Trophoblast cell (in vitro differentiated cells and primary cell): ENCODE data around the gene LTBP4.

ENCODE experiments used
- DNase-seq, 2 donors: peaks; one replicate each; pipeline ENCODE4 v3.0.0-alpha.2; 2016
- H2AFZ ChIP-seq: 2 replicates; pipeline ENCODE4 v1.6.1; 2013; ENCODE audit warnings: low read length, moderate library complexity, mild to moderate bottlenecking; ENCODE audit not compliant: insufficient read depth, poor library complexity
- H2AK5ac ChIP-seq: 2 replicates; pipeline ENCODE4 v1.6.1; 2013; ENCODE audit warnings: mild to moderate bottlenecking, low read length
- H2BK120ac ChIP-seq: 2 replicates; pipeline ENCODE4 v1.6.1; 2013; ENCODE audit warnings: low read length, mild to moderate bottlenecking, moderate library complexity; ENCODE audit not compliant: insufficient read depth, poor library complexity
- H2BK12ac ChIP-seq: 2 replicates; pipeline ENCODE4 v1.6.1; 2013; ENCODE audit warnings: mild to moderate bottlenecking, low read length, moderate library complexity
- H2BK5ac ChIP-seq: 2 replicates; pipeline ENCODE4 v1.6.1; 2013; ENCODE audit warnings: low read length, low read depth, moderate library complexity, mild to moderate bottlenecking; ENCODE audit not compliant: poor library complexity
- H3K14ac ChIP-seq: 2 replicates; pipeline ENCODE4 v1.6.1; 2013; ENCODE audit warnings: mild to moderate bottlenecking, low read length
- H3K18ac ChIP-seq: 2 replicates; pipeline ENCODE4 v1.6.1; 2013; ENCODE audit warnings: mild to moderate bottlenecking, low read length
- H3K23ac ChIP-seq: 2 replicates; pipeline ENCODE4 v1.6.1; 2013; ENCODE audit warnings: low read length
- H3K27ac ChIP-seq: 2 replicates; pipeline ENCODE4 v1.5.1; 2013; ENCODE audit warnings: low read depth, mild to moderate bottlenecking, inconsistent platforms, low read length, moderate library complexity
- H3K27me3 ChIP-seq: 2 replicates; pipeline ENCODE4 v1.6.1; 2013; ENCODE audit warnings: inconsistent platforms, mild to moderate bottlenecking, low read length, moderate library complexity; ENCODE audit not compliant: insufficient read depth
- H3K36me3 ChIP-seq, 2 experiments: 1 replicate in 1 of 2; 2 replicates in 1 of 2; pipeline ENCODE4 v1.6.1; 2013; ENCODE audit warnings: low read length in 2 of 2, mild to moderate bottlenecking in 2 of 2, moderate library complexity in 1 of 2; ENCODE audit not compliant: insufficient read depth in 2 of 2, control insufficient read depth in 1 of 2
- H3K4ac ChIP-seq: 2 replicates; pipeline ENCODE4 v1.6.1; 2013; ENCODE audit warnings: low read depth, mild to moderate bottlenecking, low read length, moderate library complexity
- H3K4me1 ChIP-seq, 2 experiments: 1 replicate in 1 of 2; 2 replicates in 1 of 2; pipeline ENCODE4 v1.6.1; 2013; ENCODE audit warnings: low read length in 2 of 2, mild to moderate bottlenecking in 2 of 2, moderate library complexity in 1 of 2; ENCODE audit not compliant: insufficient read depth in 2 of 2, control insufficient read depth in 1 of 2
- H3K4me2 ChIP-seq: 2 replicates; pipeline ENCODE4 v1.6.1; 2013; ENCODE audit warnings: inconsistent platforms, mild to moderate bottlenecking, low read length, moderate library complexity
- H3K4me3 ChIP-seq: 2 replicates; pipeline ENCODE4 v1.5.1; 2013; ENCODE audit warnings: mild to moderate bottlenecking, low read depth, low read length, inconsistent platforms
- H3K79me1 ChIP-seq: one replicate; pipeline ENCODE4 v1.6.1; 2013; ENCODE audit warnings: low read length
- H3K79me2 ChIP-seq: 2 replicates; pipeline ENCODE4 v1.6.1; 2013; ENCODE audit warnings: low read length, mild to moderate bottlenecking; ENCODE audit not compliant: control insufficient read depth, insufficient read depth, poor library complexity
- H3K9ac ChIP-seq: 2 replicates; pipeline ENCODE4 v1.6.1; 2013; ENCODE audit warnings: mild to moderate bottlenecking, low read length
- H3K9me3 ChIP-seq: 2 replicates; pipeline ENCODE4 v1.6.1; 2013; ENCODE audit warnings: low read depth, mild to moderate bottlenecking, control low read depth, inconsistent platforms, low read length; ENCODE audit not compliant: insufficient read depth
- H4K12ac ChIP-seq: 2 replicates; pipeline ENCODE4 v1.6.1; 2013; ENCODE audit warnings: low read depth, mild to moderate bottlenecking, low read length, moderate library complexity
- H4K8ac ChIP-seq: 2 replicates; pipeline ENCODE4 v1.6.1; 2013; ENCODE audit warnings: low read depth, mild to moderate bottlenecking, low read length, moderate library complexity
- H4K91ac ChIP-seq: one replicate; pipeline ENCODE4 v1.6.1; 2013; ENCODE audit warnings: low read depth, mild to moderate bottlenecking, low read length, moderate library complexity
- WGBS: extraction: QIAGEN DNeasy Blood & Tissue Kit; methylation state at CpG from one replicate; pipeline ENCODE4 v1.1.7; 2013; ENCODE audit warnings: missing lambda C conversion rate; ENCODE audit not compliant: insufficient read length, insufficient coverage; ENCODE audit errors: extremely low coverage; 5-methylcytosine and 5-hydroxymethylcytosine counted together

The LTBP4 gene

DNA sequence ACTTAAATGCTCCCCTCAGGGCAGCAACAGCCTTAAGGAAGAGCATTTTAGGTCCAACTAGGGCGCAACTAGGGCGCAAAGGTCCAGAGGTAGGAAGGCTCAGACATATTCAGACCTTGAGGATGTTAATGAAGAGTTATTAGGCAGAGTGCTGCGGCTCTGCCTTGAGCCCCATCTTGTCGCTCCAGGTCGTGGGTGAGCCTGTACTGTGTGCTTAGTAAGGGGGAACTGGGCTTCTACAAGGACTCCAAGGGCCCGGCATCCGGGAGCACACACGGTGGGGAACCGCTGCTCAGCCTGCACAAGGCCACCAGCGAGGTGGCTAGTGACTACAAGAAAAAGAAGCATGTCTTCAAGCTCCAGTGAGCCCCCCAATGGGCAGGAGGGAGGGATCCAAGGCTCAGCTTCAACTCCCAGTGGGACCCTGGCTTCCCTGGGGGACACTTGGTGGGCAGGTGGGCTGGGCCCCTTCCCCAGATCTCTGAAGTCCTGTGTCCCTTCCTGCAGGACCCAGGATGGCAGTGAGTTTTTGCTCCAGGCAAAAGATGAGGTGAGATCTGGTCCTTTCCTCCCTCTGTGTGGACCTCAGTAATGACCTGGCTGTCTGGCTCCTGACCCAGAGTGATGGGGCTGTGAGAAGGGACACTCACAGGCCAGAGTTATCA is 29.2 kb upstream of the LTBP4 start:
- Histone ChIP-seq H3K23ac (no peak overlapping the region), H2BK12ac (no peak overlapping the region), H4K8ac (no peak overlapping the region), H3K36me3 (no peaks in the 10 kb centered on the region), H2BK5ac (no peak overlapping the region), H3K4ac (no peak overlapping the region), H3K4me3 (no peak overlapping the region), H4K91ac (no peak overlapping the region), H3K9me3 (peaks cover 5% of the 10 kb centered on the region), H3K27ac (no peak overlapping the region), H3K79me1 (peaks cover 10% of the 10 kb centered on the region), H3K79me2 (no peaks in the 10 kb centered on the region), H3K4me1 (peaks cover 6 to 12% of the 10 kb centered on the region in 2 experiments), H3K9ac (no peak overlapping the region), H2BK120ac (no peak overlapping the region), H2AK5ac (no peak overlapping the region), H2AFZ (no peak overlapping the region), H3K4me2 (no peak overlapping the region), H3K14ac (no peak overlapping the region), H3K18ac (no peak overlapping the region), H3K27me3 (peaks cover 18% of the 10 kb centered on the region), H4K12ac (no peak overlapping the region)
- no peak for DNase-seq
- WGBS = no CpG with 5 or more reads among the region's 10 CpGs

DNA sequence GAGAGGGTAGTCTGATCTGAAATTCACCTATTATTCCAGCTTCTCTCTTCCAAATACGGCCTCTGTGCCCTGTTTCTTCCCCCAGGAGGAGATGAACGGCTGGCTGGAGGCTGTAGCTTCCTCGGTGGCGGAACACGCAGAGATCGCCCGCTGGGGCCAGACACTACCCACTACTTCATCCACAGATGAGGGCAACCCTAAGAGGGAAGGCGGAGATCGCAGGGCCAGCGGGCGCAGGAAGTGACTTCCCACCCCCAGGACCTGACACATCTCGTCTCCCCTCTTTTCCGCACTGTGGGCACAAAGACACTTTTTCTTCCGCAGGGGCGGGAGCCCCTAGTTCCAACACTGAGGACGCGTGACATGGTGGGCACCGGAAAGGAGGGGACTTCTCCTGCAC is 25.8 kb upstream of the LTBP4 start:
- DNase-seq = no peak
- Histone ChIP-seq H3K27me3 (no peaks in the 10 kb centered on the region), H3K9me3 (peaks cover 2% of the 10 kb centered on the region), H2AFZ (no peak overlapping the region), H4K91ac (peak overlapping the region; percentile 79), H3K14ac (peak overlapping the region; percentile 16), H3K27ac (no peak overlapping the region), H3K9ac (no peak overlapping the region), H4K8ac (peak overlapping the region; percentile 32), H2AK5ac (peak overlapping the region; percentile 9), H3K4me3 (no peak overlapping the region), H3K4me2 (no peak overlapping the region), H3K23ac (no peak overlapping the region), H3K79me2 (no peaks in the 10 kb centered on the region), H2BK5ac (no peak overlapping the region), H3K4ac (no peak overlapping the region), H4K12ac (no peak overlapping the region), H3K79me1 (peaks cover 9% of the 10 kb centered on the region), H2BK120ac (no peak overlapping the region), H3K18ac (no peak overlapping the region), H3K4me1 (peaks cover 3 to 14% of the 10 kb centered on the region in 2 experiments), H3K36me3 (peaks cover 9 to 14% of the 10 kb centered on the region in 2 experiments), H2BK12ac (peak overlapping the region; percentile 11)
- WGBS = no CpG with 5 or more reads among the region's 18 CpGs

DNA sequence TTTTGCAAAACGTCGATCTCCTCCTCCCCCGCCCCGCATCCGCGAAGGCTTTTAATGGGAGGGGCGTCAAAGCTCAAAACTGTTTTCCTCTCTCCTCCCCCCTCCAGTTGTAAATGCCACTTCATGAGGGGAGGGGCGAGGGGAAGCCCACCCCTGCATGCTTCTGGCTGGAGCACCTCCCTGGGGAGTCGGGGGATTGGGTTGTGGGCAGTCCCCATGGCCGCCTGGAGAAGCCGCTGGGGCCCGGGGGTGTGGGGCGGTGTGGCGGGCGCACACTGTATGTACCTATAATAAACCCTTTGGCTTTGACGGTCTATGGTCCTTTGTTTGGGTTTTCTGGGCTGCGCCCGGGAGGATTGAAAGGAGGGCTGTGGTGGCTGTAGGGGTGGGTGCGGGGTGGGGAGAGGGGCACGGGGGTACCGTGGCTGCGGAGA is 25.0 kb upstream of the LTBP4 start:
- no CpG with 5 or more reads among the region's 22 CpGs for WGBS
- peak overlapping the region; percentile 61 for H3K4me2 ChIP-seq
- H4K12ac ChIP-seq = peak overlapping the region; percentile 96
- no peak overlapping the region for H3K4me3 ChIP-seq
- DNase-seq = no peak
- H3K79me1 ChIP-seq = peaks cover 8% of the 10 kb centered on the region
- peak overlapping the region; percentile 62 for H2AK5ac ChIP-seq
- H4K91ac ChIP-seq = peak overlapping the region; percentile 79
- peak overlapping the region; percentile 93 for H2AFZ ChIP-seq
- H3K27ac ChIP-seq = no peak overlapping the region
- peaks cover 3% of the 10 kb centered on the region for H3K9me3 ChIP-seq
- no peak overlapping the region for H3K23ac ChIP-seq
- H2BK12ac ChIP-seq = no peak overlapping the region
- no peak overlapping the region for H3K9ac ChIP-seq
- H3K14ac ChIP-seq = peak overlapping the region; percentile 36
- H3K36me3 ChIP-seq = peaks cover 15 to 18% of the 10 kb centered on the region in 2 experiments
- H3K4me1 ChIP-seq = peaks cover 3 to 12% of the 10 kb centered on the region in 2 experiments
- H2BK120ac ChIP-seq = peak overlapping the region; percentile 75
- no peaks in the 10 kb centered on the region for H3K27me3 ChIP-seq
- peak overlapping the region; percentile 10 for H2BK5ac ChIP-seq
- peak overlapping the region; percentile 79 for H3K18ac ChIP-seq
- no peaks in the 10 kb centered on the region for H3K79me2 ChIP-seq
- no peak overlapping the region for H3K4ac ChIP-seq
- H4K8ac ChIP-seq = peak overlapping the region; percentile 92

DNA sequence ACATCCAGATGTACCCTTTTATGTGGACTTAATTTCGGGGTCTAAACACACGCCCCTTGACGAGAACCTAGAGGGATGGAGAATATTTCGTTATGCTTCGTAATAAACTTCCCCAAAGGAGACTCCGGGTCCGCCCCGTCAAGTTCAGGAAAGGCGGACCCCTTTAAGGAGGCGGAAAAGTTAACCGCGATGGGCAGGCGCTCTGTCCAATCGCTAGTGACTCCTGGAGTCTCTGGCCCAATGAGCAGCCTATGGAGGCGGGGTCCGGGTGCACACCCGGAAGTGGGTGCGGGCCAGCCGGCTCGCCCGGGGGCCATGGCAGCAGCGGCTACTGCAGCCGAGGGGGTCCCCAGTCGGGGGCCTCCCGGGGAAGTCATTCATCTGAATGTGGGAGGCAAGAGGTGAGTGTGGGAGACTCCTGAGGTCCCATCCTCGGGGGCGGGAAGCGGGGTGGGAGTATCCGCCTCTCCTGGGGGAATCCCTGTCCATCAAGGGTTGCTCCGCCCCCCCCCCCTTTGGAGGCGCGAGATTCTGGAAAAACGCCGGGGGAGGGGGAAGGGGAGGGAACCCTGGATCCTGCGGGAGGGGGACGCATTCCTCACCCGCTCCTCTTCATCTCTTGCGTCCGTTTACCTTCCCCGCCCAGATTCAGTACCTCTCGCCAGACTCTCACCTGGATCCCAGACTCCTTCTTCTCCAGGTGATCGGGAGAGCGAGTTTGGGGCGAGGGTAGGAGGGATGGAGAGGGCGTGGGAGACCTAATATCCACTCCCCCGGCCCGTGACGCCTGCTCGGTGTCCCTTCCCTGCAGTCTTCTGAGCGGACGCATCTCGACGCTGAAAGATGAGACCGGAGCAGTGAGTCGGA is 24.4 kb upstream of the LTBP4 start, which contains the start of gene SHKBP1:
Gene SHKBP1 (plus strand): TSS at position 289 of the 867 bp plus-strand sequence. CDS start 27 bp downstream, at position 316.
- WGBS = no CpG with 5 or more reads among the region's 55 CpGs
- H3K79me2 ChIP-seq = no peaks in the 10 kb centered on the region

More for the DNA sequence above, 24.4 kb upstream of the LTBP4 start, which contains the start of gene SHKBP1:
- Histone ChIP-seq H3K4me1 (peaks cover 3 to 12% of the 10 kb centered on the region in 2 experiments), H3K14ac (peak within 1 kb of the TSS; percentile 58), H2BK120ac (peak within 1 kb of the TSS; percentile 75), H3K9ac (peak within 1 kb of the TSS; percentile 55), H3K23ac (no peak within 1 kb of the TSS), H3K4ac (peak within 1 kb of the TSS; percentile 81), H3K36me3 (peaks cover 19 to 21% of the 10 kb centered on the region in 2 experiments), H4K8ac (peak within 1 kb of the TSS; percentile 92), H4K12ac (peak within 1 kb of the TSS; percentile 96), H3K27ac (no peak within 1 kb of the TSS), H3K4me3 (peak within 1 kb of the TSS; percentile 78), H3K18ac (peak within 1 kb of the TSS; percentile 79), H3K4me2 (peak within 1 kb of the TSS; percentile 83), H3K27me3 (no peaks in the 10 kb centered on the region), H2AK5ac (peak within 1 kb of the TSS; percentile 62), H3K79me1 (peaks cover 8% of the 10 kb centered on the region), H2BK5ac (peak within 1 kb of the TSS; percentile 37), H3K9me3 (peaks cover 2% of the 10 kb centered on the region), H2AFZ (peak within 1 kb of the TSS; percentile 93), H4K91ac (peak within 1 kb of the TSS; percentile 79), H2BK12ac (peak within 1 kb of the TSS; percentile 52)
- peak; percentile 92 to 98 for DNase-seq
